IMR-90 (cell line): ENCODE data around the gene PON1. TPM values are rescaled to one million over a fixed set of nuclear protein-coding genes. Genes with fewer than 3 reads are reported as not detected.

Experiments
- ATAC-seq: fragments of 200-7000 bp; cut with Tn5 transposase; 2 replicates; pipeline ENCODE4 v1.9.1; 2020; ENCODE audit warnings: low read depth, mild to moderate bottlenecking, moderate library complexity
- BruUV-seq: library from RNA; stranded (reverse); fragments of 400-500 nt; replicated peaks from 2 replicates; lab custom pipeline; 2021; lab: Mats Ljungman, UMichigan
- CTCF ChIA-PET: fragments of 300-600 bp; formaldehyde crosslinking; extraction: SDS; loops from one replicate; lab custom pipeline; 2021; ENCODE audit warnings: antibody characterized with exemption; lab: Yijun Ruan, JAX
- POLR2A ChIA-PET: fragments of 300-600 bp; sonication (Branson Sonifier 250); formaldehyde crosslinking; loops from one replicate; lab custom pipeline; 2022; ENCODE audit warnings: antibody characterized with exemption; ENCODE audit not compliant: unreplicated experiment; lab: Charles Lee
- DNase-seq: peaks from one replicate; pipeline ENCODE4 v3.0.0; 2013
- H2AFZ ChIP-seq: replicated peaks from 2 replicates; pipeline ENCODE3; 2013; ENCODE audit warnings: low read length, mild to moderate bottlenecking; ENCODE audit not compliant: poor library complexity
- H2AK5ac ChIP-seq: 2 replicates; pipeline ENCODE4 v1.6.1; 2013; ENCODE audit warnings: low read depth, low read length, inconsistent platforms
- H2AK9ac ChIP-seq: replicated peaks from 2 replicates; pipeline ENCODE3; 2013; ENCODE audit warnings: mild to moderate bottlenecking, low read depth, low read length, moderate library complexity; ENCODE audit not compliant: poor library complexity
- H2BK120ac ChIP-seq: 2 replicates; pipeline ENCODE4 v1.6.1; 2013; ENCODE audit warnings: low read depth, low read length, inconsistent platforms
- H2BK15ac ChIP-seq: 3 replicates; pipeline ENCODE4 v1.6.1; 2013; ENCODE audit warnings: low read depth, low read length, inconsistent platforms
- H2BK20ac ChIP-seq: 2 replicates; pipeline ENCODE4 v1.6.1; 2013; ENCODE audit warnings: low read depth, mild to moderate bottlenecking, inconsistent platforms, low read length, moderate library complexity
- H2BK5ac ChIP-seq: 2 replicates; pipeline ENCODE4 v1.6.1; 2013; ENCODE audit warnings: mild to moderate bottlenecking, low read depth, low read length, inconsistent platforms; ENCODE audit not compliant: poor library complexity, severe bottlenecking
- H3K14ac ChIP-seq: replicated peaks from 2 replicates; pipeline ENCODE4 v1.6.1; 2013; ENCODE audit warnings: low read depth, low read length, inconsistent platforms
- H3K18ac ChIP-seq: 2 replicates; pipeline ENCODE4 v1.6.1; 2013; ENCODE audit warnings: low read depth, low read length, control low read depth
- H3K23ac ChIP-seq: 2 replicates; pipeline ENCODE4 v1.6.1; 2013; ENCODE audit warnings: low read depth, low read length, inconsistent platforms
- H3K27ac ChIP-seq: 2 replicates; pipeline ENCODE4 v1.5.1; 2013; ENCODE audit warnings: mild to moderate bottlenecking, control low read depth, low read length; ENCODE audit not compliant: insufficient read depth
- H3K27me3 ChIP-seq: 2 replicates; pipeline ENCODE4 v1.6.1; 2013; ENCODE audit warnings: low read length; ENCODE audit not compliant: control insufficient read depth, insufficient read depth
- H3K36me3 ChIP-seq: 2 replicates; pipeline ENCODE4 v1.6.1; 2013; ENCODE audit warnings: low read length, mixed read lengths; ENCODE audit not compliant: control insufficient read depth, insufficient read depth
- H3K4ac ChIP-seq: 2 replicates; pipeline ENCODE4 v1.6.1; 2013; ENCODE audit warnings: low read depth, low read length, inconsistent platforms
- H3K4me1 ChIP-seq: 2 replicates; pipeline ENCODE4 v1.6.1; 2013; ENCODE audit warnings: low read length, mixed read lengths; ENCODE audit not compliant: control insufficient read depth, insufficient read depth
- H3K4me2 ChIP-seq: 2 replicates; pipeline ENCODE4 v1.6.1; 2013; ENCODE audit warnings: low read depth, mild to moderate bottlenecking, control low read depth, low read length, moderate library complexity
- H3K4me3 ChIP-seq: 2 replicates; pipeline ENCODE4 v1.5.1; 2013; ENCODE audit warnings: low read depth, mild to moderate bottlenecking, control low read depth, low read length, moderate library complexity; ENCODE audit not compliant: insufficient read depth
- H3K56ac ChIP-seq: 2 replicates; pipeline ENCODE4 v1.6.1; 2013; ENCODE audit warnings: low read length, inconsistent platforms; ENCODE audit not compliant: insufficient read depth; ENCODE audit errors: extremely low read depth
- H3K79me1 ChIP-seq, 2 experiments: 2 replicates each; pipeline ENCODE4 v1.6.1; 2013; ENCODE audit warnings: low read length in 2 of 2, inconsistent platforms in 1 of 2, low read depth in 1 of 2
- H3K9ac ChIP-seq: 2 replicates; pipeline ENCODE4 v1.6.1; 2013; ENCODE audit warnings: low read depth, low read length, control low read depth
- H3K9me1 ChIP-seq: 2 replicates; pipeline ENCODE4 v1.6.1; 2013; ENCODE audit warnings: low read length, inconsistent platforms; ENCODE audit not compliant: insufficient read depth
- H3K9me3 ChIP-seq: 2 replicates; pipeline ENCODE4 v1.6.1; 2013; ENCODE audit warnings: low read length; ENCODE audit not compliant: control insufficient read depth, insufficient read depth
- H4K20me1 ChIP-seq: 2 replicates; pipeline ENCODE4 v1.6.1; 2013; ENCODE audit warnings: low read length, inconsistent platforms; ENCODE audit not compliant: insufficient read depth
- H4K5ac ChIP-seq: 2 replicates; pipeline ENCODE4 v1.6.1; 2013; ENCODE audit warnings: mild to moderate bottlenecking, low read depth, low read length, control low read depth
- H4K8ac ChIP-seq, 2 experiments: 2 replicates each; pipeline ENCODE4 v1.6.1; 2013; ENCODE audit warnings: low read depth in 2 of 2, low read length in 2 of 2, control low read depth in 1 of 2, inconsistent platforms in 1 of 2
- H4K91ac ChIP-seq: 2 replicates; pipeline ENCODE4 v1.6.1; 2013; ENCODE audit warnings: low read depth, low read length, inconsistent platforms; ENCODE audit not compliant: insufficient read depth
- BHLHE40 ChIP-seq: fragments of 150-350 bp; IDR thresholded peaks from 2 replicates; pipeline ENCODE4 v1.6.1; 2016; ENCODE audit warnings: mild to moderate bottlenecking, low read depth, low read length
- CEBPB ChIP-seq: IDR thresholded peaks from 2 replicates; pipeline ENCODE4 v1.6.1; 2012; ENCODE audit warnings: low read depth, low read length, improper control_type of control experiment
- CHD1 ChIP-seq: IDR thresholded peaks from 2 replicates; pipeline ENCODE4 v1.6.1; 2012; ENCODE audit warnings: low read depth, low read length, improper control_type of control experiment
- CTCF ChIP-seq: conservative IDR thresholded peaks from 2 replicates; pipeline ENCODE4 v1.5.1; 2012; ENCODE audit warnings: mild to moderate bottlenecking, low read depth, low read length, improper control_type of control experiment
- ELK1 ChIP-seq: fragments of 150-350 bp; IDR thresholded peaks from 2 replicates; pipeline ENCODE4 v1.6.1; 2016; ENCODE audit warnings: low read depth, mild to moderate bottlenecking, low read length, moderate library complexity, borderline replicate concordance
- FOS ChIP-seq: fragments of 150-350 bp; IDR thresholded peaks from 2 replicates; pipeline ENCODE4 v1.6.1; 2016; ENCODE audit warnings: low read depth, low read length
- MAFK ChIP-seq: IDR thresholded peaks from 2 replicates; pipeline ENCODE4 v1.6.1; 2012; ENCODE audit warnings: low read depth, low read length, improper control_type of control experiment
- MAZ ChIP-seq: IDR thresholded peaks from 2 replicates; pipeline ENCODE4 v1.6.1; 2012; ENCODE audit warnings: low read depth, mild to moderate bottlenecking, low read length, improper control_type of control experiment, moderate library complexity, borderline replicate concordance
- MXI1 ChIP-seq: IDR thresholded peaks from 2 replicates; pipeline ENCODE4 v1.6.1; 2012; ENCODE audit warnings: low read depth, mild to moderate bottlenecking, low read length, moderate library complexity, borderline replicate concordance
- NFE2L2 ChIP-seq: fragments of 150-350 bp; IDR thresholded peaks from 2 replicates; pipeline ENCODE4 v1.6.1; 2016; ENCODE audit warnings: low read depth, mild to moderate bottlenecking, low read length
- POLR2A ChIP-seq: IDR thresholded peaks from 2 replicates; pipeline ENCODE4 v1.6.1; 2012; ENCODE audit warnings: mild to moderate bottlenecking, low read depth, low read length
- RAD21 ChIP-seq: IDR thresholded peaks from 2 replicates; pipeline ENCODE4 v1.6.1; 2012; ENCODE audit warnings: low read length, improper control_type of control experiment
- RCOR1 ChIP-seq: IDR thresholded peaks from 2 replicates; pipeline ENCODE4 v1.6.1; 2012; ENCODE audit warnings: mild to moderate bottlenecking, low read length, improper control_type of control experiment; ENCODE audit not compliant: insufficient replicate concordance
- RFX5 ChIP-seq: IDR thresholded peaks from 2 replicates; pipeline ENCODE4 v1.8.0; 2012; ENCODE audit warnings: low read depth, mild to moderate bottlenecking, low read length, moderate library complexity
- SMC3 ChIP-seq: fragments of 150-350 bp; IDR thresholded peaks from 2 replicates; pipeline ENCODE4 v1.6.1; 2016; ENCODE audit warnings: low read depth, mild to moderate bottlenecking, antibody characterized with exemption, low read length, moderate library complexity
- USF2 ChIP-seq: fragments of 150-350 bp; IDR thresholded peaks from 2 replicates; pipeline ENCODE4 v1.6.1; 2017; ENCODE audit warnings: mild to moderate bottlenecking, antibody characterized with exemption, low read length, low read depth
- WGBS, 2 experiments: methylation state at CpG; one replicate each; pipeline versions ENCODE4 v1.1.5 to v1.1.7; 2013; ENCODE audit warnings: missing lambda C conversion rate in 2 of 2; ENCODE audit not compliant: insufficient read length in 1 of 2; ENCODE audit errors: extremely low coverage in 2 of 2; 5-methylcytosine and 5-hydroxymethylcytosine counted together
- dilution Hi-C: fragments of 300-500 bp; cut with HindIII; formaldehyde crosslinking; loops from one replicate; pipeline ENCODE4 v1.14.3; 2018; ENCODE audit warnings: low sequenced_read_pairs; ENCODE audit not compliant: unreplicated experiment
- in situ Hi-C: fragments of 300-500 bp; cut with MboI; formaldehyde crosslinking; loops from 3 replicates; pipeline ENCODE4 v1.14.3; 2019; ENCODE audit warnings: low sequenced_read_pairs, inconsistent platforms, mixed read lengths
- intact Hi-C: fragments of 100-400 bp; cut with micrococcal nuclease; formaldehyde crosslinking; loops from 2 replicates; pipeline ENCODE4 v1.10.0; 2022
- polyA plus RNA-seq, 3 experiments: library from polyadenylated mRNA; depleted of rRNA; stranded (reverse); fragments of >200 nt; gene quantifications; 2 replicates each; pipeline ENCODE4 v1.2.3, GENCODE V29; 2012; ENCODE audit warnings: low replicate concordance in 1 of 3
- total RNA-seq: library from RNA; depleted of rRNA; stranded (reverse); fragments of >200 nt; gene quantifications from 2 replicates; pipeline ENCODE4 v1.2.3, GENCODE V29; 2012

Gene PON1
- total and polyA plus RNA-seq, 2 of the 4 experiments (the other 2 are of a cell fraction) = not detected

- Histone ChIP-seq H3K9me1 (no peaks in the 10 kb centered on the region), H3K4me3 (no peak overlapping the region), H3K4ac (no peak overlapping the region), H4K8ac (no peak overlapping the region), H3K27ac (no peak overlapping the region), H3K36me3 (no peaks in the 10 kb centered on the region), H2BK20ac (no peak overlapping the region), H4K91ac (no peak overlapping the region), H2AK9ac (no peak overlapping the region), H3K4me2 (no peak overlapping the region), H3K56ac (no peak overlapping the region), H3K9ac (no peak overlapping the region), H3K4me1 (no peaks in the 10 kb centered on the region), H2BK5ac (no peak overlapping the region), H2AFZ (no peak overlapping the region), H2BK120ac (no peak overlapping the region), H3K27me3 (no peaks in the 10 kb centered on the region), H3K23ac (no peak overlapping the region), H3K79me1 (no peaks in the 10 kb centered on the region), H3K9me3 (no peaks in the 10 kb centered on the region), H4K20me1 (no peaks in the 10 kb centered on the region), H2AK5ac (no peak overlapping the region), H2BK15ac (no peak overlapping the region), H4K5ac (no peak overlapping the region), H3K14ac (no peak overlapping the region), H3K18ac (no peak overlapping the region)
- ChIA-PET CTCF (interaction anchor here (0.6 kb wide), 1 partner anchor 584 kb away, joined by 3 read pairs; no protein-coding TSS in a partner anchor), POLR2A (no interaction called here)
- BruUV-seq = no TSS peak
- TF ChIP-seq FOS (no peak), USF2 (no peak), MAFK (no peak), MXI1 (no peak), RAD21 (no peak), CTCF (no peak), SMC3 (no peak), CHD1 (no peak), NFE2L2 (no peak), RFX5 (no peak), POLR2A (no peak), CEBPB (no peak), BHLHE40 (no peak), MAZ (no peak), ELK1 (no peak), RCOR1 (no peak)
- 86% methylated on average over 4 of the region's 4 CpGs; no CpG with 5 or more reads in 1 of the 2 experiments for WGBS, 2 experiments
- DNase-seq (no peak), ATAC-seq (no peak)
- dilution Hi-C loops (no loop called here), intact Hi-C loops (no loop called here), in situ Hi-C loops (no loop called here)
Observed at GRCh38 chr7:95312561-95312960, 11.8 kb downstream of the PON1 start.
